Upper lobe of left lung (tissue), 4 donors: Measurements from ENCODE around the gene TYW1.
"Not testable (repeated sequence)": the region's sequence is repeated elsewhere in the genome, so short reads cannot be mapped to it uniquely, and the experiment has no call there.

Experiments
- CTCF ChIP-seq, 6 experiments: fragments of 450-650 bp in 4 of 6; fragments of 200-600 bp in 2 of 6; sonication (generic) in 2 of 6; IDR thresholded peaks; one replicate each; pipeline ENCODE4 v1.5.1; 2016 to 2019; ENCODE audit warnings: antibody characterized with exemption in 6 of 6
- EP300 ChIP-seq, 4 donors: sonication (generic); formaldehyde crosslinking; IDR thresholded peaks; one replicate each; pipeline ENCODE4 v1.5.1; 2017; ENCODE audit warnings: antibody characterized with exemption in 4 of 4, control low read depth in 2 of 4
- POLR2A ChIP-seq, 4 donors: fragments of 450-650 bp; IDR thresholded peaks; one replicate each; pipeline ENCODE4 v1.5.1; 2016 to 2017; ENCODE audit warnings: antibody characterized with exemption in 4 of 4, mild to moderate bottlenecking in 2 of 4
- POLR2AphosphoS5 ChIP-seq, 2 donors: sonication (generic); formaldehyde crosslinking; IDR thresholded peaks; one replicate each; pipeline ENCODE4 v1.5.1; 2017; ENCODE audit warnings: antibody characterized with exemption in 2 of 2

DNA sequence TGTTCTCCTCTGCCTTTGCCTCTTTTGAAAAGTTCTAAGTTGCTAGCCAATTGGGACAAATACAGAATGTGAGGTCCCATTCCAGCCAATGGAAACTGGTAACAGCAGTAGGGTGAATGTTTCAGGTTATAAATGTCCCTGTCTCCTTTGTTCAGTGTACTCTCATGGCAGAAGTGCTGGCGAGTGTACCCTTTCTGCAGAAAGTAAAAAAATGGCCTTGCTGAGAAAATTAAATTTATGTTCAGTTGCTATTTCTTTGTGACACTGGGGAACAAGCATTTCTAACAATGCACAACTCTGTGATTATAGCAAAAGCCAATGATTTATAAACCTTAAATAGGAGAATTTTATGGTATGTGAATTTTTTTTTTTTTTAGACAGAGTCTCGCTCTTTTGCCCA, 79.5 kb downstream of the TYW1 start:
- TF ChIP-seq POLR2A, CTCF, POLR2AphosphoS5, EP300 (IDR thresholded peaks at IDR 0.05): not testable (repeated sequence)
